ENCODE measurements around the gene PRR18. TPM values are rescaled to one million over a fixed set of nuclear protein-coding genes. Genes with fewer than 3 reads are reported as not detected.

The PRR18 gene
- total RNA-seq, 1 experiment from 2014 or later: not detected

GRCh38 chr6:166282394-166283032 is 25.7 kb downstream of the PRR18 start:
- no peak overlapping the region for H2BK12ac ChIP-seq (ENCODE audit: insufficient read length, low read depth, low read length)
- no peak overlapping the region for H4K5ac ChIP-seq (ENCODE audit: insufficient read length, low read depth, low read length)
- no peak for TF ChIP-seq CTCF (conservative IDR thresholded peaks at IDR 0.05)
- no peak overlapping the region for H2AFZ ChIP-seq (ENCODE audit: low read length)
- H3K23me2 ChIP-seq (ENCODE audit: insufficient read length, low read depth, low read length, poor library complexity, severe bottlenecking): no peaks in the 10 kb centered on the region
- H3K9me3 ChIP-seq (ENCODE audit: control insufficient read depth, low read depth, low read length): no peaks in the 10 kb centered on the region
- no peak overlapping the region for H2BK5ac ChIP-seq (ENCODE audit: insufficient read length, low read length)
- H4K91ac ChIP-seq (ENCODE audit: insufficient read length, low read depth, low read length): no peak overlapping the region
- H3K79me1 ChIP-seq (ENCODE audit: insufficient read depth, low read depth, low read length, poor library complexity, severe bottlenecking): no peaks in the 10 kb centered on the region
- H3K56ac ChIP-seq (ENCODE audit: insufficient read length, low read depth, low read length): no peak overlapping the region
- H2BK15ac ChIP-seq (ENCODE audit: low read depth, low read length): no peak overlapping the region
- H3K23ac ChIP-seq (ENCODE audit: insufficient read length, low read depth, low read length): no peak overlapping the region
- no peaks in the 10 kb centered on the region; the same call in 1 of the 2 replicates for H3K27me3 ChIP-seq (ENCODE audit: insufficient read depth, low read length)
- no peaks in the 10 kb centered on the region for H3K79me2 ChIP-seq (ENCODE audit: insufficient read depth, low read length)
- no peak overlapping the region for H3K4ac ChIP-seq (ENCODE audit: low read depth, low read length)
- no peak overlapping the region for H2BK120ac ChIP-seq (ENCODE audit: low read depth, low read length, poor library complexity, severe bottlenecking)
- no peaks in the 10 kb centered on the region for H4K20me1 ChIP-seq (ENCODE audit: control insufficient read depth, insufficient read depth, insufficient read length)
- no peak overlapping the region for H3K27ac Mint-ChIP-seq
- H3K18ac ChIP-seq (ENCODE audit: insufficient read length, low read depth, low read length): no peak overlapping the region
- H3K4me1 Mint-ChIP-seq: peaks cover 7 to 8% of the 10 kb centered on the region in 2 experiments
- H3K9me3 Mint-ChIP-seq: no peaks in the 10 kb centered on the region
- H3K14ac ChIP-seq (ENCODE audit: insufficient read depth, low read length): no peak overlapping the region
- H4K8ac ChIP-seq (replicated peaks; ENCODE audit: insufficient read length, low read depth, low read length): no peak overlapping the region
- H2AK5ac ChIP-seq (ENCODE audit: insufficient read length, low read length): no peak overlapping the region
- no peak for DNase-seq
- no peak overlapping the region for H3K4me3 Mint-ChIP-seq
- no peak overlapping the region for H3T11ph ChIP-seq (ENCODE audit: low read length)
- H3K4me1 ChIP-seq (ENCODE audit: insufficient read depth, low read length): no peaks in the 10 kb centered on the region
- H3K36me3 Mint-ChIP-seq (ENCODE audit: insufficient read depth in 1 of 3, low read depth in 3 of 3): no peaks in the 10 kb centered on the region; a peak in 1 of 7 replicates
- no peak overlapping the region for H3K27ac ChIP-seq (ENCODE audit: insufficient read length, low read depth, low read length)
- no peak overlapping the region for H3K9ac ChIP-seq (ENCODE audit: extremely low read depth, insufficient read length, low read length)
- no CpG with 5 or more reads among the region's 11 CpGs for WGBS (ENCODE audit: extremely low coverage, insufficient read length, low lambda C conversion rate)
- H3K27me3 Mint-ChIP-seq (ENCODE audit: low read depth): peaks cover 51% of the 10 kb centered on the region
- no peak overlapping the region for H3K4me2 ChIP-seq (ENCODE audit: insufficient read depth, insufficient read length, low read length)
- H2BK20ac ChIP-seq (ENCODE audit: low read depth, low read length, poor library complexity, severe bottlenecking): no peak overlapping the region
